Measurements from ENCODE around the gene MAML3.

Gene MAML3

DNA sequence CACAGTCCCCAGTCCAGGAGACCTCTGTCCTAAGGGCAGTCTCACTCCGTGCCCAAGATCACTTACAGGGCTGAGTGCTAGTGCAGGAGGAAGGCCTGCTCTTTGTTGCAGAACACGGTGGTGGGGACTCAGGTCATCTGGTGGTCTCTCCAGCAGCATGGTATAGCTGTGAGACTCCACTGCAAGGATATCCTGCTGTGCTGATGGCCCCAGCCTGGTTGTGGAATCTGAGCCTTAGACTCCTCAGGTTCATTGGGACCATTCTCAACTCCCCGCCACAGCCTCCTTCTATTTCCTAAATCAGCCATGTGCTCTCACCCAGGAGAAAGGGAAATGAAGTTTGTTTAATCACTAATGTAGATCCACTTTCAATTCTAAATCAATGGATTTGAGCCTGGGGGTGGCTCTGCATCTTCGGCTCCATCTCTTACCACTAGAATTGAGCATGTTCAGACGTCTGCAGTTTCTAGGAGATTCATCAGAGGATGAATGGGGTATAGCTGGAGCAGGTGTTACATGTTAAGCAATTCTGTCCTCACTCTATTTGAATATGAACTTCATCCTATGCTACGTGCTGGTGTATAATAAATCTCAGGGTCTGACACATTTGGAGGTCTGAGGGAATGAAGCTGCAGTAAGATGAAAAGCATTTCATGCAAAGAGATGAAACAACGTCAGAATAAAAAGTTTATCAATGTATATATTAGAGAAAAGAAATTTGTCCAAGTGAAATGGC, 299.1 kb downstream of the MAML3 start:
- DNase-seq: no peak

DNA sequence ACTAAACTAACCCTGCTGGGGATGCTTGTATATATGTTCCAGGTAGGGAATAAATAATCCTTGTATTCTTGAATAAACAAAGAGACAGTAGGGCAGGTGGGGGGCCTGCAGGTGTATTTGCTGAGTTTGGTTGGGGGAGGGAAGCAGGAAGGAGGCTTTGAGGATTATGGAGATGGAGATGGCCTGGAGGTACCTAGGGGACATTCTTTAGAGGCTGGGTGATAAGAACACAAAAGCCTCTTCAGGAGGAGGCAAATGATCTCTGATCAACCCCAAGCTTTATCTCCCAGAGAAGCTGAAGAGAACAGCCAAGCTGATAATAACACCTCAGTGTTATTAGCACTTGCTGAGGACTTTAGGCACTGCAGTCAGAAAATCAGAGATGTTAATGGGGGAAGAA, 300.7 kb downstream of the MAML3 start:
- no peak for DNase-seq

DNA sequence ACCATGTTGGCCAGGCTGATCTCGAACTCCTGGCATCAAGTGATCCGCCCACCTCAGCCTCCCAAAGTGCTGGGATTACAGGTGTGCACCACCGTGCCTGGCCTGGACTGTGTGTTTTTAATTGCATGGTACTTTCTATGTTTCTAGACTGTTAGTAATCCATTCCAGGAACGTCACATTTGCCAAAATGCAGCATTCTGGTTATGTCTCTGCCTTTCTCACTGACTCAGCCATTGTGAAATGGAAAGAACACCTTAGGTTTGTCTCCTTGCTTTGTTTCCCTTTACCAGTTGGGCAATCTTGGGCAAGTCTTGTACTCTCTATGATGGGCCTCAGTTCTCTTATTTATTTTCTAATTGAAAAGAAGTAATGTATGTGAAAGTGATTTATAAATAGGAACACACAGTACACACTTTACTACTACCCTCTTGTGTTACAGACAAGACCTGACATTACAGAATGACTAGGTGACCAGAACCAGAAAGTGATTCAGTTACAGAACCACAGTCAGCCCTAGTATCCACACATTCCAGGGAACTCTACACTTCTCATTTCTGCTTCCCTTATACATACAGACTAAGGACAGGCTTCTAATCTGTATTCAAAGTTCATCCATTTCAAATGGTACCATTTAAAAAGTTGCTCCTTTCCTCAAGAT, 301.2 kb downstream of the MAML3 start:
- DNase-seq: no peak

DNA sequence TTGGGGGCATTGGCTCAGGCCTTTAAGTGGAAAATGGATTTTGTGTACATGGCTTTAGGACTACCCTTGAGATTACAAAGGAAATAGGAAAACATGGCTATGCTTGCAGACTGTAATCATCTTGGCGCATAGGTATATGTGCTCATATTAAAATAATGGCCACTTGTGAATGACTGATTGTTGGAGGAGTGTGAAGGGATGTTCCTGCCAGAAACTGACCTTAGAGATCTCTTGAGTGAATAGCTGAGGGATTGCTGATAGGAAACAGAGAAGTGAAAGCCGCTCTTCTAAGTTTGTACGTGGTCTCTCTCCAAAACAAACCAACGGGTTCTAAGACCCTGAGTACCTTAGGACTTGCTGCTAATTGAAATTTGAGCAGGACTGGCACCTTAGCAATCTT, 302.3 kb downstream of the MAML3 start:
- DNase-seq: no peak

DNA sequence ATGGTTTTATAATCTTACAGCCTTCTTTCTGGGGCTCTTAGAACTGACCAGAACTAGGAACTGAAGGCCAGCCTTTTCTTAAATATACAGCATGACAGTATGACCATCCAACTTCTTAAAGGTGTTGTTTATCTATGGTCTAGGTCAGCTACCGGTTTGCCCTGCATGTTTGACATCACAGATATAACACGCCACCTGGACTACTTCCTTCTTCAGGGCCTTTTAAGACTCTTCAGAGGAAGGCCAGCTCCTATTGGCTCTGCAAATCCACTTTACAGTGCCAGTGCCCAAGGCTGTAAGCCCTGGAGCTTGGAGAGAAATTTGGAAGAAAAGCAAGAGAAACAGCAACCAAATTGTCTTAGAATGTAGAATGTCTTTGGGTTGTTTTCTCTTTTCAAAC, 302.9 kb downstream of the MAML3 start:
- no peak for DNase-seq

DNA sequence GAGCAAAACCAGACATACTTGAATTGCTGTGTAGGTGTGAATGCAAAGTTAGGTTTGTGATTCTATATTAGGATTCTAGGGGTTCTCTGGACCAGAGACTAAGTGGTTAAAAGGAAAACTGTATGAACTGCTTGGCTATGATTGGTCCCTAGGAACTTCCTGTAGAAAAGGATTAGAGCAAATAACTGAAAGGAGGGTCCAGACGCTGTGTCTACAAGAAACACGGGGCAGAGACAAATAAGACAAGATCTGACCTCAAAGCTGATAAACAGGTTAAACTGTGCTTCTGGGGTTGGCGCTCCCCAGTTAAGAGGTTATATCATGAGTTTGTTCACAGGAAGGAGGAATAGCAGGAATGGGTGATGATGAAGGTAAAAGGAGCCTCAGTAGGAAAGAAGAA, 304.8 kb downstream of the MAML3 start:
- DNase-seq: no peak

DNA sequence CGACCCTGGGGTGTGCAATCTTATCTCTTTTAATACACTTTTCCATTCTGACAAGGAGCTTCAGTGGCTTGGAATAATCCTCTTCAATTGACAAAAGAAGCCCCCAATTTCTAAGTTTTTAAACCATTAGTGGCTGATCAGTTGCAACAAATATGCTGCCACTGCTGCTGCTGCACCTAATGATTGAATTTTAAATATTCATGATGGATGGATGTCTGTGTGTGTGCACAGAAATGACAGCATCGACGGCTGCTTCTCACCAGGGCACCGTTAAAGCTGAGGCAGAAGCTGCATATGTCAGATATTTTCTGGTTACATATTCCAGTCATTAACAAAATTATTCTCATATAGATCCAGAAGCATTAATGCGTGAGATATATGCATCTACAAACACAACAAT, 306.0 kb downstream of the MAML3 start:
- no peak for DNase-seq

DNA sequence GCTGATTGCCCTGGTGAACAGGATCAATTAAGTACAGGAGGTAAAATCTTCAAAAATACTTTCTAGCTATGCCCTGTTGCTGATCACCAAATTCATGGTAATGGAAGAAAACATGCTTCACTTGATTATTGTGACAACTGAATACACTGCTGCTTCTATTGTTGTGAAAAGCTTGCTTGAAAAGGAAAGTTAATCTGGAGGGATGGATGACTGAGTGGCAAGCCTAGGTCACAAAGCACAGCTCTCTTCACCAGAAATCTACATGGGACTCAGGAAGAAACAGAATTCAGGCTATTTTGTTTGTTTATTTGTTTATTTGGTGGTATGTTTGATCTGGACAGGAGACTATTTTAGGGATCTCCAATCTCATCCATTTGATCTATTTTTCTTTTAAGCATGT, 306.4 kb downstream of the MAML3 start:
- no peak for DNase-seq

DNA sequence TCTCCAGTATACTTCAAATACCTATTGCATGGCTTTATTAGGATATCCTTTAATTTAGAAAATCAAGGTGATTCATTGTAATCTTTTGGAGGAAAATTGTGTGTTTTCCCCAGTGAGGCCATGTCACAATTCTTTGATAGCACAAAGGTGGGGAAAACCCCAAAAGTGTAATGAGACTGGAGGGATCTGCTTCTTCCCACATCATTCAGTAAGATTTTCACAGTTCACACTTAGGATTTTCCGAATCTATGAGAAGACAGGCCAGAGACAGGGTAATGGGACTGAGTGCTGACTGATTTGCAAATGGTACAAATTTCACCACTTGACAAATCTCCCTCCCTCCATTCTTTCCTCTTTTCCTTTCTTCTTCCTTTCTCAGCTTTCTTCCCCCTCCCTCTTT, 307.2 kb downstream of the MAML3 start:
- DNase-seq: no peak

DNA sequence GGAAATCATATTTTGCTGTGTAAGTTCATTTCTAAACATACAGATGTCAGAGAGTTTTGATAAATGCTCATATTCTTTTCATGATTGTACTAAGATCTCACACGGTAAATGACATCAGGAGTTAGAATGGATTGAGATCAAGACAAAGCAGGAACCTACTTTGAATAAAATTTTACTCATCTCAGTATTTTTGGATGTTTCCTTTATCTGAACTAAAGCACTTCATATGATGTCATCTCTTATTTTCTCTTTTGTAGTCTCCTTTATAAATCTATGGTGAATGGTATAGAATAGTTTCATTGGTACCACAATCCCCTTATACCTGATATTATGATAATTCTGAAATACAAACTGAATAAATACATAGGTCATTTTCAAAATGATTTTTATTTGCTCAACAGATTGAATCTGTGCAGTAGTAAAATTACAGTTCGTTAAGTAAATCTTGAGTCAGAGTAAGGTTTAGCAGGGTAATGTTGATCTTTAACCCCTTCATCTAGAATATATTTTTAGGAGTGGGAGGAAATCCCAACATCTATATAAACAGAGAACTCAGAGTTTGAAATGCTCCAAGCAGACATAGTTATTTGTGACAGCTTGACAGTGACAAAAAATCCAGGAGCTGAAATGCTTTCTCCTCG, 308.4 kb downstream of the MAML3 start:
- no peak for DNase-seq

DNA sequence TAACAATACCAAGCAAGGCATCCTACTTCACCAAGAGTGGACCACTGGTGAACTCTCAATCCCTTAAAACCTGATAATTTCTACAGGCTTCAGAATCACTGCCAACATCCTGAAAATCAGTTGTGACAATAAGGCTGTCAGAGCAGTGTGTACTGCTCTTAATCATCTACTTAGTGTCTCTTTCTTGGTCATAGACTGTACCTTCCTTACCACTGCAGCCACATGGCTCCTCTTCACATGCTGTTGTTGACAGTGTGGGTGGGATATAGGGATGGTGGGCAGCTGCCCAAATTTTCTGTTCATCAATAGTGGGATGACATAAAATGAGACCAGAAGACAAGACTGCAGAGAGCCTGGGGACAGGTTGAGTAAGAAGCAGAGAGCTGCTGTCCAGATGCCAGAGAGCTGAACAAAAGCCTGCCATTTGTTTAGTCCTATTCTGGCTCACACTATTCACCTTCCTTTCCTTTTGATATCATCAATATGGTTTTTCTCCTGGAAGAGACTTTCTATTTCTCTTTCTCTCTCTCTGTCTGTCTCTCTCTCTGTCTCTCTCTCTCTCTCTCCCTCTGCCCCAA, 309.4 kb downstream of the MAML3 start:
- DNase-seq: no peak

DNA sequence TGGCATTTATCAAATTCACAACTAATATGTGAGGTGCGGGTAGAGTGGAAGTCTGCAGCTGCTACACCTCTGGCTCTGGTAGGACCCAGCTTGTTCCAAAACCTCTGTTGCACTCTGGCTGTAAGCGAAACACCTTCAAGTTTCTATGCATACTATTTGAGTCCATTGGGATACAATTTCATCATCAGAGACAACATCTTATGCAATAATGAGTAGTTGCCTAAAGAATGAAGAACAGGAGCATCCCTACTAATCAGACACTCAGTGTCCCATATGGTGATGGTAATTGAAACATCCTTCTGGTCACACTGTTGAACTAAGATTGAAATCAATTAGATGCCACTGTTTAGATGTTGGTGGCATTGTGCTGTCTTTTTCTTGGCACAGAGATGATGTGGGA, 309.9 kb downstream of the MAML3 start:
- DNase-seq: no peak

DNA sequence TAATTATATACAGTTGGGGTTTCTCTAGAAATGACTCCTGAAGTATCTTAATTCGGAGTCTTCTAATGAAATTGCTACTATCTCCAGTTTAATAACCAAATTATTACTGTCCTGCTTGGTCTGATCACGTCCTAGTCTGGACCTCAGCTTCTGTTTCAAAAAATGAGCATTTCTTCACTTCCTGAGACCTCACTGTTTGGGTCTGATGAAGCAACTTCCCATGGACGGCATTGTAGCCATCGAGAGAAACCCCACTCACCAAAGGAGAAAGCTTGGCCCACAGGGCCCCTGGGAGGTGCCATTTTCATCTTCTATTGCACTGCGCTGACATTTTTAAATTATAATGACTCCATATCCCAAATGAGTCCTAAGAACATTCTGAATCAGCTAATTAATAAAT, 310.3 kb downstream of the MAML3 start:
- no peak for DNase-seq

DNA sequence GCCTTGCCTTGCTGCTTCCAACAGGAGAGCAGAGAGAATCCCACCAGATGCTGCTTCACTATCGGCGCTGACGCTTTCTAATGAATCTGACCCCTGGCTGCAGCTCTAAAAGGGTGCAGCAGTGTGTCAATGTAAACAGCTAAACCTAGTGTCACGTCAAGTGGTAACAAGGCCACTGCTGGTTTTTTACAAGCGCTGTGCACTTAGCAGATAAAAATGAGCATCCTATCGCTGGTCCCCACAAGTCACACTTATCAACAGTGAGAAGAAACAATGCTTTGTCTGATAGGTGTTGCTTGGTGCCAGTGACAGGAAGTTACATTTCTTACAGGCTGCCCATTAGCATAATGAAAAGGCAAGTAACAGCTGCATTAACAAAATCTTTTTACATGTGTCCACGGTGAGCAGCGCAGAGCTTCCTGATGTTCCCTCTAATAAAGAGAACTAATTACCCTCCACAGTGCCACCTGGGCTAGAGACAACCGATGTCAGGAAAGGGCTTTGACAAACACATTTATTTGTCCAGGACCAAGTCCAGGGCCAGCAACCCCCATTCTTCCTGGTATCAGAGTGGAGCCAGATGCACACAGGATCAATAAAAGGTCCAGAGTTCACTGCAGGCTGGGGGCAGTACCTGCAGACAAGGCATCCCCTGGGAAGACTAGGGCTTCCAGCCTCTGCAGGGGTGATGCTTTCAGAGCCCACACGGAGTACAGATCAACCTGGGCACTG, 312.4 kb downstream of the MAML3 start:
- DNase-seq: no peak

DNA sequence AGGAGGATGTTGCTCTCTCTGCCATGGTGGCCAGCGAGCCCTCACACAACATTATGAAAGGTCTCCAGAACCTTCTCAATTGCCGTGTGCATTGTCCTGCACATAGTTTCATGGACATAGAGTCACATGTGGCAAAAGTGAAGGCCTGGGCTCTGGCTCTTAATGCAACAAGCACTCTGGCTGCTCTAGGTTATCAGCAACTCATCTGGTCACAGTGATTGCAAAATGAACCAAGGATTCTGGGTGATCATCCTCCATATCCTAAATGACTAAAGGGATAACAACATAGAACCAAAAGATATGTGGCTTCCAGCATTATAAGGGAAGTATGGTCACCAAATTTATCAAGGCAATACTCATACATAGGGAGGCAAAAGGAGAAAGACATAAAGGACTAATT, 313.2 kb downstream of the MAML3 start:
- no peak for DNase-seq

DNA sequence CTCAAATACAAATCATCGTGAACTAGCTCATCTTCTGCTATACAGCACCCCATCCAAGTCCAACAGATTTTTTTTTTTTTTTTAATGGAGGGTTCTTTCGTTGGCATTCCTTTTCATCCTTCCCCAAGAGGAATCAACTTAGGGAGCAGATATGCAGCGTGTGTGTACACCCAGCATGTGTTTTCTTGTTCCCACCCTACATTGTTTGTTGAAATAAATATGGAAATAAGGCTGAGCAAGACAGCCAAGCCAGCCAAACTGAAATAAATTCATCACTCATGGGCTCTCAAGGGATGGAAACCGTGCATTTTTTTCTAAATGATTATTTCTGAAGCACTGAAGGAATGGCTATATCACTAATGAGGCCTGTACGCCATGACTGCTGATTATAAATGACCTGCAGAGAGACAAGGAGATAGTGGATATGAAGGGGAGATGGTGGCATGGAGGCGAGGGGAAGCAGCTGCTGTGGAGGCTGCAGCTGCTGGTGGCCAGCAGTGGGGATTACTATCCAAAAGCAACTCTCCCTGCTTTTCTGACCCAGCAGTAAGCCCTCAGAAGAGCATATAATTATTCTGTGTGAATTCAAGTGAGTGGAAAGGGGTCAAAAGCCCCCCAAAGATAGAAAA, 314.5 kb downstream of the MAML3 start:
- no peak for DNase-seq

DNA sequence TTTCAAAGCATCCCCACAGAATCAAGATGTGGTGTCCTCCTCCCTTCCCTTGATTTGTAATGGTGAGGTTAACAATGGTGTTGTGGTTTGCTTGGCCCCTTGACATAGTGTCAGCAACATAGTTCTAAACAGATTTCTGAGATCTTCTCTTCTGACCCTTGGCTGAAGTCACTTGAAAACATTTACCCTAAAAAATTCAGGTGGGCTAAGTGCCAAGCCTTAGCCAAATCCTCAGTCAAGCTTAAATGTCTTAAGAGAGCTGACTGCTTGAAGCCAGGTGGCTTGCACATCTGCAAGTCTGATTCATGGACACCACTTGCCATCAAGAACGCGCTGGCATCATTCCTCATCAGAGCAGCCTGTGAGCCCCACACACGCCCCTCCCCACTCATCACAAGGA, 315.2 kb downstream of the MAML3 start:
- no peak for DNase-seq

DNA sequence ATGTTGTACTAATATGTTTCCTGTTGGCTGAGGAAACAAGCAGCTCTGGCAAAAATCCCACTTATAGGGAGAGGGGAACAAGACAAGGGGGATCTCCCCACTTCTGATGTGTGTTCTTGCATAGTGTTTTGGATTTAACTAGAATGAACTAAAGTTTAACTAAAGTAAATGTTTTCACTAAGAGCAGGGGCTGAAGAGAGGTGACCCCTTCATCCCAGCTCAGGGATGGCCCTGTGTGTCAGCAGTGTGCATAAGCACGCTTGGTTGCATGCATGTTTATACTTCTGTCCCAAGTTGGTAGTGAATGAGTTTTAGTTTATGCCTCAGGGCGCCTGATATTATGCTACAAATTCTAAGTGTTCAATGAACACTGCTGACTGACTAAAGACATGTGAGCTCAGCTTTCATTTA, 319.0 kb downstream of the MAML3 start:
- no peak for DNase-seq

DNA sequence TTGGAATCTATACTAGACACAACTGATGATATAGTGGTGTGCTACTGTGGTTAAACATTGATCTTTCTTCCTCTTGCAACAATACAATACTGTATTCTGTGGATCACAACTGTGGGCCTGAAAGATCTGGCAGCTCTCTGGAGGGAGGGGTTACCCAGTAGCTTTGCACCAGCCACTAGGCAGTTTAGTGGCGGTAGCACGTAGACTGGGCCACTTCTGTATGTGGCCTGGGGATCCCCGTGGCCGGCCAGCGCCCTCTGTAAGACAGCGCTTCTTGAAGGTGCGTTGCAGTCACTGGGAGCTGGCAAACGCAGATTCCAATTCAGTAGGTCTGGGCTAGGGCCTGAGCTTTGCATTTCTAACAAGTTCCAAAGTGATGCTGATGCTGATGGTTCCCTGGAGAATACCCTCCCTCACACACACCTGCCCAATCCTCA, 319.7 kb downstream of the MAML3 start:
- DNase-seq: no peak

DNA sequence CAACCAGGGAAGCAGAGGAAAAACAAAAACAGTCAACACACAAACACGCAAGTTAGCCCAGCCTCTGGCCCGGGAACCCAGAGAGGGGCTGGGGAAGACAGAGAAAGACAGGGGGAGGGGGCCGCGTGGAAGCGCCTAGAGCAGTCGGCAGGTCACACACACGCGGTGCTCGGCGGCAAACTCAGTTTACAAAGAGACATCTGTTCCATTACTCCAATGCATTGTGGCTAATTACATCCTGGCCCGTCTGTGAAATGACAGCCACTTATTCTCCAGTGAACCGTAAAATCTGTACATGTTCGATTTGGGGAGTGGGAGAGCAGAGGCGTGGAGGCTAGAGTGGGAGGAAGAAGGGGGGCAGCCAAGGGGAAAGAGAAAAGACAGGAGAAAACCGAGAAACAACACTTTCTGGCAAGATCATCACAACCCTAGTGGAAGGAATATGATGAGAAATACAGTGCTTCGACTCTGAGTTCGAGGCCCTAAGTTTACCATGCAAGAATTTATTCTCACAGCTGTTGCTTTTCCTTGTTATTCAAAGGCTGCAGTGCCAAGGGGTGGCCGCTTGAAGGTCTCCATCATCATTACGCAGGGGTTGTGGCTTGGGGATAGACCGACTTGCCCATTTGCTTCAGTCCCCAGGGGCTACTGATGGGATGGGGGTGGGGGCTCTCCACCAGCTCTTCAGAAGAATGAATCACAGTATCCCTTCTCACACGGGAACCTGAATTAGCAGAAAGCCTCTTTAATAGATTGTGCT, 320.7 kb downstream of the MAML3 start:
- no peak for DNase-seq

DNA sequence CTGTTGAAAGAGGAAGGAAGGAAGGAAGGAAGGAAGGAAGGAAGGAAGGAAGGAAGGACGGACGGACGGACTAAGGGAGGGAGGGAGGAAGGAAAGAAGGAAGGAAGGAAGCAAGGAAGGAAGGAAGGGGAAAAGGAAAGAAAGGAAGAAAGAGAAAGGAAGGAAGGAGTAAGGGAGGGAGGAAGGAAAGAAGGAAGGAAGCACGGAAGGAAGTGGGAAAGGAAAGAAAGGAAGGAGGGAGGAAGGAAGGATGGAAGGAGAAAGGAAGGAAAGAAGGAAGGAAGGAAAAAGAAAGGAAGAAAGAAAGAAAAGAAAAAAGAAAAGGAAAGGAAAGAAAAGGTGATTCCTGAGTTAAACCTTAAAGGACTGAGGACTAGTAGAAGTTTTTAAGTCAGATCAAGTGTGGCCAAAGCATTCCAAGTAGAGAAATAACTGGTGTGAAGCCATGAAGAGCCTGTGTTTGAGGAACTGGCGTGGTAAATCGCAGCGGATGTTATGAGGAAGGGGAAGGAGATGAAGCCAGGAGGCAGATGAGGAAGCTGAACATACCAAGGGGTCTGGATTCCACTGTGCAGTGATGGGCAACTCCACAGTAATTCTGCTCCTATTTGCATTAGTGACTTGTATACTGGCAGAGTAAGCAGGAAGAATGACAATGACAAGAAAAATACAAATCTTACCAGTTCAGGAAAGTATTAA, 324.9 kb downstream of the MAML3 start:
- no peak for DNase-seq

All from activated CD8-positive, alpha-beta memory T cell treated with anti-CD3 and anti-CD28 coated beads for 24 hours (primary cell).